T-helper 2 cell (primary cell): Measurements from ENCODE around the gene CDH13.

ENCODE experiments used
- DNase-seq, 5 experiments: peaks; one replicate each; pipeline versions ENCODE4 v3.0.0 to v3.0.0-alpha.2; 2012 to 2022

CDH13 gene

GRCh38 chr16:82699711-82700495 is 73.1 kb downstream of the CDH13 start:
- DNase-seq = no peak

DNA sequence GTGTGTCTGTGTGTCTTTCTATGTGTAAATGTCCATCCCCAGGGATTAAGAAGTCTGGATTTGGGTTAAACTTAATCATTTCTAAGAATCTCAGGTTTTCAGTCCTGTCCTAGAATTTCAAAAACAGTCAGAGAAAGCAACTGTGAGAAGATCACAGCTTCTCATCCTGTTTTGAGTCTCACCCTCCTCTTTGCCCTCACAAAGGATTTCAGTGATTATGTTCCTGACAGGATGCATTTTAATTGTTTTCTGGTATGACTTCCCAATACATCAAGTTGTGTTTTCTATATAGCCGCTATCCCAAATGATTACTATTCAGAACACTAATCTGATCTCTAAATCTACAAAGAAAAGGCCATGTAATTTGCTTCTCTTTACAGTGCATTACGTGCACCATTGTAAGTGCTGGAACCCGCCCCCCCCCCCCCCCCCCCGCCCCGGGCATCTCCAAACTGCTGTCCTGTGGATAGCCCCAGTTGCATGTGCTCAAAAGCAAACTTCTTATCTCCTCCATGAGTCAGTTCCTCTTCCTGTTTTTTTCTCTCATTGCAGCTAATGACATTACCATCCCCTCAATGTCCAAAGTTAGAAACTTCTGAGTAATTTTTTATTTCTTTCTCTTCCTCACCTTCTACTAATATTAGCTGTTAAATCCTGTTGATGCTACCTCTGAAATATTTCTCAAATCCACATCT is 73.9 kb downstream of the CDH13 start:
- peak in 1 of 5 experiments; percentile 74 for DNase-seq

DNA sequence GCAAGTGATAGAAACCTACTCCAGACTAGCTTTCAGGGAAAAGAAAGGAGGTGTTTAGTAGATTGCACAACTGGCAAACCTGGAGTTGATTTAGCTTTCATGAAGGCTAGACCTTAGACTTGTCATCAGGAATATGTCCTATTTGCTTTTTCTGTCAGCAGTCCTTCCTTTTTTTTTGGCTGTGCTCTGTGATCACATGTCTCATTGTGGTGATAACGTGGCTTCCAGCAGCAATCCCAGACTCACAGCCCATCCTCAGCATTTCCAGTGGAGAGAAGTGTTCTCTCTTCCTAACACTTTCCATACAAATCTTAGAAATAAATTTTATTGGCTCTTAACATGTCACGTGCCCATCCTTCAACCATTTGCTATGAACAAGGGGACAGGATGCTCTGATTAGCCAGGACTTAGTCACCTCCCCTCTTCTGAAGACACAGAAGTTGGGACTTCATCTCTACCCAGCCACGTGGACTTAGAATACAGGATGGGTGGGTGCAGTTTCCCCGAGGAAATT is 74.7 kb downstream of the CDH13 start:
- peak in 1 of 5 experiments; percentile 6 for DNase-seq

DNA sequence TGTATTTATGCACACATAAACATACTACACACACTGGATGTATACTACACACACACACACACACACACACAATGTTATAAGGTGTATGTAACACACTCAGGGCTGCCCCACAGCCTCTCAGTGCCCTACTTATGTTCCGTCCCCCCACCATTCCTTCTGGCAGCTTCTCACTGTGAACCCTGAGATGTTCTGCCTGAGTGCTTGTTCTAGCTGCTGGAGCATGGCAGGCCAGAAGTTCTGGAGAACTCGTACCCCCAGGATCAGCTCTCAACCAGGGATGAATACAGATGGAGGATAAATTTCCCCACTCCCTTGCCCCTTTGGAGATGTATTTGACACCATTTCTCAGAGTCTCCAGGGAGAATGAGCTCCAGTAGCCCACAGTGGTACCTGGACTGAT is 76.4 kb downstream of the CDH13 start:
- no peak for DNase-seq

DNA sequence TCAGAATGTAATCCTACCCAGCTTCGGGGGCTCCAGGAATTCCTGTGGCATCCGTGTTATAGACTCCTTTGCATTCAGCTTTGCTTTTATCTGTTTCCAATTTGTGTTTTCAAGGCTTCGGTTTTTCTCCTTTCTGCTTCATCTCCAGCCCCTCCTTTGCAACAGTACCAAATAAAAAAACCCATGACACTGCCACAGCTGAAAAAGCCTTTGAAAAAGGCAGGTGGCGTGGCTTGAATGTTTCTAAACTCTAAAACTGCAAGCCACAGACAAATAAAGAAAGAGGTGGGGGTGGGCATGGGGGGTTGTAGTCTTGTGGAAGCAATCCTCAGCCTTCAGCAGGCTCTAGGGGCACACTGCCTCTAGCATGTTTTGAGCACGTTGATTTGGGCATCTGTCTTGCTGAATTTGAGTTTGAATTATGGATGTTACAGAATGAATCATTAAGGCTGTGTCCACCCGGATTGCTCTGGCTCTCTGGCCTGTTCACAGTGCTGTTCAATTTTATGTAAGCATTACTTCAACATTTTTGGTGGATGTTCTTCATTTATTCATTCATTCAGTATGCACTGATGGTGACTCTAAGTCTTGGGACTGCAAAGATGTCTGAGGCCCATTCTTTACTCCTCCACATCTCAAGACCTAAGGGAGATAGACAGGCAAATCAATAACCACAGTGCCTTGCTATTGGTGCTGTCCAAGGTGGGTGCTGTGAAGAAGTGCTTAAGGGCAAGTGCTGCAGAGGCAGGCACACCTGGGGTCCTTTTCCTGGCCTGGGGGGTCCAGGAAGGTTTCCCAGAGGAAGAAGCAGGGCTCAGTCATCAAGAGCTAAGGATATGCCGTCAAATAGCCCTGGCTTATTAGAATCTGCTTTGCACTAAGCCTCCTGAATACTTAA is 77.4 kb downstream of the CDH13 start:
- DNase-seq = no peak

DNA sequence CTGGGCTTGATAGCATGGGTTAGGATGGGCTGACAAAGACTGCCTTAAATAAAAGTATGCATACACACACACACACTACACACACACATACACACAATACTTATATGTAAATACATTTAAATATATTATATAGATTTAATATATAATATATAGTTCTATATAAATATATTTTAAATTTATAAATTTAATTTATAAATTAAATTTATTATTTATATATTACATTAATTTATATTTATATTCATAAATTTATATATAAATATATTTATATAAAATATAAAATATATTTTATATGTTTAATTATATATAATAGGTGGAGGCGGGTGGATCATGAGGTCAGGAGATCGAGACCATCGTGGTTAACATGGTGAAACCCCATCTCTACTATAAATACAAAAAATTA is 83.2 kb downstream of the CDH13 start:
- no peak for DNase-seq

DNA sequence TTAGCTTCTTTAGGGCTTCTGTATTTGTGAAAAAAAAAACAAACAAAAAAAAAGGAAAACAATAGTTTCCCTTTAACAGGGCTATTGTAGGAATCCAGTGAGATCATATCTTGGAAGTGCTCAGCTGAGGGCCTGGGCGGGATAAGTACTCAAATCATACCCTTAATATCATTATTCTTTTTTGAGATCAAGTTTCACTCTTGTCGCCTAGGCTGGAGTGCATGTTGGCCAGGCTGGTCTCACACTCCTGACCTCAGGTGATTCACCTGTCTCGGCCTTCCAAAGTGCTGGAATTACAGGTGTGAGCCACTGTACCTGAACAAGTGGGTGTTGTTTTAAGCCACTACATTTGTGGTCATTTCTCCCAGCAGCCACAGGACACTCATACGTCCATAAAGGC is 87.0 kb downstream of the CDH13 start:
- no peak for DNase-seq

GRCh38 chr16:82715160-82715559 is 88.4 kb downstream of the CDH13 start:
- DNase-seq = no peak

- DNase-seq = no peak
Observed at GRCh38 chr16:82715833-82716232, 89.1 kb downstream of the CDH13 start.

DNA sequence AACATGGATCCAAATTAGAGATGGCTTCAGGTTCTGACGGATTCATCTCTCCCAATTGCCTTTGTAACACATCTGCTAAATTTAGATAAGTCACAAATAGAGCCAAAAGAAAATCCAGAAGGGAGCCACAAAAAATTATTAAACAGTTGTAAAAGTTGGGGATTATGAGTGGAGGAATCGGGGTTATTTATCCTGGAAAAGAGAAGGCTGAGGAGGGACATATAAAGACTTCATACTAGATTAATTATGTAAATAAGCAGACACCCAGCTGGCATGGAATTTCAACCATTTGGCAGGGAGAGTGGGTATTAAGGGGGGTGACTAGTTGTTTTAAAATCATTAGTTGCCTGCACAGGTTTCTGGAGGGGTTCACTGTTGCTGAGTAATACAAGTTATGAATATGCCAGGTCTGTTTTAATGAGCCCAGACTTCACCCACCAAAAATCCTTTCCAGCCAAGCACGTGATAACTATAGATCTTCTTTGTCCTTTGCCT is 89.6 kb downstream of the CDH13 start:
- no peak for DNase-seq

GRCh38 chr16:82720414-82720813 is 93.6 kb downstream of the CDH13 start:
- DNase-seq = no peak

- DNase-seq = no peak
Observed at GRCh38 chr16:82726306-82726705, 99.5 kb downstream of the CDH13 start.

DNA sequence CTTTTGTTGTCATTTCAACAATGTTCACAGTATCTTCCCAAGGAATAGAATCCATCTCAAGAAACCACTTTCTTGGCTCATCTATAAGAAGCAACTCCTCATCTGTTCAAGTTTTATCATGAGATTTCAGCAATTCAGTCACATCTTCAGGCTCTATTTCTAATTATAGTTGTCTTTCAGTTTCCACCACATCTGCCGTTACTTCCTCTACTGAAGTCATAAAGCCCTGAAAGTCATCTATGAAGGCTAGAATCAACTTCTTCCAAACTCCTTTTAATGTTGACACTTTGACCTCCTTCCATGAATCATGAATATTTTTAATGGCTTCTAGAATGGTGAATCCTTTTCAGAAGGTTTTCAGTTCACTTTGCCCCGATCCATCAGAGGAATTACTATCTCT is 102.1 kb downstream of the CDH13 start:
- peak in 1 of 5 experiments; percentile 76 for DNase-seq

DNA sequence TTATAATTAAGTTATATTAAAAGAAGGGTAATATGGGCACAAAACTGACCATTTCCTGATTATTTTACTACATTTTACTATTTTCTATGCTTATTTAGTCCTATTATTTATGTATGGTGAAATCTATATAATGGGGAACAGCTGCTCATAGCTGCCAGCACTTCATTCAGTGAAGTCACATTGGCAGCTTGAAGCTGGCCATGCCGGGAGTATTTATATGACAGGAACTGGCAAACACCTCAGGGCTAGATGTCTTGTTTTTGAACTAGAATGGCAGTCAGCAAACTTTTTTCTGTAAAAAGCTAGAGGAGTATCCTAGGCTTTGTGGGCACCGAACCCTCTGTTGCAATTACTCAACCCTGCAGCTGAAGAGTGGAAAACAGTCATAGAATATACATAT is 104.1 kb downstream of the CDH13 start:
- DNase-seq = no peak

DNA sequence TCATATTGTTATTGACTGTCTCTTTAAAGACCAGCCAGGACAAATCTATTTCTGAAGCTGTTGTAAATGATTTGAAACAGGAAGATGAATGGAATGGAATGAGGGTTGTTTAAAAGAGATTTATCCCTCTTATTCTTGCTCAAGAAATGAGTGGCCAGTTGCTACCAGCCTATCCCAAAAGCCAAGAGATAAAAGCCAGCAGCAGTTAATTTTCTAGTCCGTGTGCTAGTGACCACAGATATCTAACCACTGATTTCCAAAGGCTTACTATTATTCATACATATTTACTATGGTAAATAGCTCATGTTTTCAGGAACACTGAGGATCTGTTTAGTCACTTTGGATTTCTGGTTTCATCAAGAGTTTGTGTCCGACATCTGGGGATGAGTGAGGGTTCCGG is 105.7 kb downstream of the CDH13 start:
- no peak for DNase-seq

- peak in 1 of 5 experiments; percentile 21 for DNase-seq
Observed at GRCh38 chr16:82735186-82735585, 108.4 kb downstream of the CDH13 start.

GRCh38 chr16:82735673-82736091 is 108.9 kb downstream of the CDH13 start:
- DNase-seq = no peak

- no peak for DNase-seq
Observed at GRCh38 chr16:82736224-82736623, 109.5 kb downstream of the CDH13 start.

DNA sequence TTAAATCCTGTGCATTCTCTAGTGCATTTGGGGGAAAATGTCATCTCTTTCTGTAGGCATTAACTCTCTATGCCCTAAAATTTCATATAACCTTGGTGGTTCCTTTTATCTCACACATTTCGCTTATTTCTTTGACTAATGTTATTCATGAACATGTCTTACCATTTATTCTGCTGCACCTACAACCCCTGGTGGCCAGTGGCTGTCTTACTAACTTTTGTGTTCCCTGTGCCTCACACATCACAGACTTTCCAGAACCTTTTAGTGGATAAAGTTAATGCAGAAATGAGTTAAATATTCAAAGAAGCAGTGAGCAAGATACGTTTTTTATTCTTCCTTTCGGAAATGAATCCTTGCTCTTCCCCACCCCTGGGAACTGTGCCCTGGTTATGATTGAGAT is 111.9 kb downstream of the CDH13 start:
- DNase-seq = peak in 1 of 5 experiments; percentile 50

GRCh38 chr16:82741073-82741615 is 114.4 kb downstream of the CDH13 start:
- DNase-seq = no peak

DNA sequence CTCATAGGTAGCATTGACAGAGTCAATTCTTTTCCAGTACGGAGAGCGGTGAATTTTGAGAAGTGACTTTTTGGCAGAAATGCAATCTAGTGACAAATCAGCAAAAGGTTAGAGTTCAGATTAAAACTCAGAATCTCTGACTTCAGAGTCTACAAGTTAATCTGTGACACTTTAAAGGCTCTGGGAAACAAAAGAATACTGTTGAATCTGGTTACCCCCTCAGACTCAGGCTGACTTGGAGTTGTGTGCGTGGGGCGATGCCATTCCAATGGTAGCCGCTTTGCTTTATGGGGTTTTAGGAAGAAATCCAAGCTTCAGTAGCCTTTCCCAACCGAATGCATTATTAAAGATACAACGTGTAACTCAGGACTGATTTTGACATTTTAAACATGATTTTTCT is 118.2 kb downstream of the CDH13 start:
- no peak for DNase-seq

GRCh38 chr16:82748026-82748425 is 121.3 kb downstream of the CDH13 start:
- DNase-seq = no peak

- no peak for DNase-seq
Observed at GRCh38 chr16:82750068-82750467, 123.3 kb downstream of the CDH13 start.
